GM18526 (cell line): Measurements from ENCODE around the gene NDST1.

Experiments used
- POLR2A ChIP-seq: IDR thresholded peaks from 3 replicates; pipeline ENCODE4 v1.6.1; 2011; ENCODE audit not compliant: insufficient read length; ENCODE audit errors: extremely low read depth

The NDST1 gene

GRCh38 chr5:150507474-150508276, at the start of gene NDST1:
Gene NDST1, plus strand, starts transcription at chr5:150508131. Its CDS starts 13,124 bp downstream, at chr5:150521255.
- TF ChIP-seq POLR2A, result no peak

DNA sequence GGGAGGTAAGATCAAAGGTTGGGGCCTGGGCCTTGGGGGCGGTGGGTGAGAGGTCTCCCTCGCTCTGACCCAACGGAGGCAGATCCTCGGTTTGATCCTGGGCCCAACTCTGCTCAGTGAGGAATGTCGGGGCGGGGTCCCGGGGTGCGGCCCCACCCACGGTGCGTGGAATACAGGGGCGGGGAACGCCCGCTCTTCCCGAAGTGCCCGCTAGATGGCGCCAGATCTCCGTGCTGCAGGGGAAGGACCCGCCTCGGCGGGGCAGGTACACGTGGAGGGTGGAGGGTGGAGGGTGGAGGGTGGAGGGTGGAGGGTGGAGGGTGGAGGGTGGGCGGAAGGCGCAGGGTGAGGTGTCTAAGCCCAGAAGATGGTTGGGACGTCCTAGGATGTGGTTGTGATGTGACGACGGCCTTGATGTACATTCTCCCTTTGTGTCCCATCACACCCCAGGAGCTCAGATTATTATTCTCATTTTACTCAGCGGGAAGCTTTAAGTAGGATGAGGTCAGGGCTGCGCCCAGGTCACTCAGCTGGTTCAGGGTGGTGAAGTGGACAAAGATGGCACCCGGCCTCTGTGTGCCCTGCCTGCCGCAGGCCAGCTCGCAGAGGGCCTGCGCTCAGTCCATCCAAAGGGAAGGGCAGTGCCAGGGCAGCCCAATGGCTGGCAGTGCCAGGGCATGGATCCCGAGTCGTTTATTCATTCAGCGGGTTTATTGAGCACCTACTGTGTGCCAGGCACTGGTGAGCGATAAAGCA, 49.0 kb upstream of the NDST1 start:
- TF ChIP-seq POLR2A, result no peak

DNA sequence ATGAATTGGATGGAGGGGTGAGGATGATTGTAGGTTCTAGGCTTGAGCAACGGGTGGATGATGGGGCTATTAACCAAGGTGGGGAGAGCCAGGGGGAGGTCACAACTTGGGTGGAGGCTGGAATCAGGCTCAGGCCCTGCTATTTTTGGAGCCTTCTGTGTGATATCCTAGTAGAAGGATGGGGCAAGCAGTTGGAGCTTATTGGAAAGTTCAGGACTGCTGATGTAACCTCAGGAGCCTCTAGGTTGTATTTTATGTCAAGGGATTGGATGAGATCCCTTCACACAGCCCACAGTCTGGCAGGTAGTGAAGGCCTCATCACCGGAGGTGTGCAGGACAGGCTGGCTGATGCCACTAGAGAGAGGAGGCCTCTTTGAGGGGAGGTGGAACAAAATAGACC, 47.1 kb upstream of the NDST1 start:
- TF ChIP-seq POLR2A, result no peak

- peak; percentile 21 for TF ChIP-seq POLR2A
These were observed 46.7 kb upstream of the NDST1 start for GRCh38 chr5:150461231-150461630.

DNA sequence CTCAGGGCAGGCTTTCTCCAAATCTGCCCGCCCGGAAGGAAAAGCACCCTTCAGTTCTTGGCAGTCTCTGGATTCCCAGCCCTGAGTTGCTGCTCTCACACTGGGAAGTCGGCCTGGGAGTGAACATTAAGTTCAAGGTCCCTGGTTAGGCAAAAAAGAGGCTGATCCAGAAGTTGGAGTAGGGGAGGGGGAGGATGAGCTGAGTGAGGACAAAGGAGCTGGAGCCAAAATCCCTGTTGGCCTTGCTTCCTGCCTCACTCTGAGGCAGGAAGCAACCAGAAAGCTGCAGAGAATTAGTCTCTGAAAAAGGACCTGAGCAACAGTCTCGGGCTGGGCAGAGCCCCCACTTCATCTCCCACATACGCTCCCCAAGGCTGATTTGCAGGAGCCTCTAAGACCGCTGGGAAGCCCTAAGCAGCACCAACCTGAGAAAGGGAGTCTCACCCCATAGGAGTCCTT, 43.3 kb upstream of the NDST1 start:
- TF ChIP-seq POLR2A, result no peak

- no peak for TF ChIP-seq POLR2A
These were observed 42.0 kb upstream of the NDST1 start for GRCh38 chr5:150465927-150466326.

- no peak for TF ChIP-seq POLR2A
These were observed 39.7 kb upstream of the NDST1 start for GRCh38 chr5:150468206-150468605.

DNA sequence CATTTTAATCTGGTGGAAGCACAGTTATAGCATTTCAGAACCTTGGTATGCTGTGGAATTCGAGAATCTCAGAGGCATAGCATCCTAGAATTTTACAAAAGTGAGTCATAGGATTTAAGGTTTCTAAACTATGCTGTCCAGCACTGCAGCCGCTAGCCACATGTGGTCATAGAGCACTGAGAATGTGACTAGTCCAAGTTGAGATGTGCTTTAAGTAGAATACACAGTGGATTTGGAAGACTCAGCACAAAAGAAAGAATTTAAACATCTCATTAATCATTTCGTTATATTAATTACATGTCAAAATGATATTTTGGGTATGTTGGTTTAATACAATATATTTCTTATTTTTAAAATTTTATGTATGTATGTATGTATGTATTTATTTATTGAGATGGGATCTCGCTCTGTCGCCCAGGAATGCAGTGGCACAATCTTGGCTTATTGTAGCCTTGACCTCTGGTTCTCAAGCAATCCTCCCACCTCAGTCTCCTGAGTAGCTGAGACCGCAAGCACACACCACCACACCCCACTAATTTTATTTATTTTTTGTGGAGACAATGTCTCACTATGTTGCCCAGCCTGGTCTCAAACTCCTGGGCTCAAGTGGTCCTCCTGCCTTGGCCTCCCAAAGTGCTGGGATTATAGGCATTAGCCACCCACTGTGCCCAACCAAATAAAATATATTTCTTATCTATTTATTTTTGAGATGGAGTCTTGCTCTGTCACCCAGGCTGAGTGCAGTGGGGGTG, 38.0 kb upstream of the NDST1 start:
- TF ChIP-seq POLR2A, result no peak

GRCh38 chr5:150473673-150474358, 34.1 kb upstream of the NDST1 start:
- no peak for TF ChIP-seq POLR2A

DNA sequence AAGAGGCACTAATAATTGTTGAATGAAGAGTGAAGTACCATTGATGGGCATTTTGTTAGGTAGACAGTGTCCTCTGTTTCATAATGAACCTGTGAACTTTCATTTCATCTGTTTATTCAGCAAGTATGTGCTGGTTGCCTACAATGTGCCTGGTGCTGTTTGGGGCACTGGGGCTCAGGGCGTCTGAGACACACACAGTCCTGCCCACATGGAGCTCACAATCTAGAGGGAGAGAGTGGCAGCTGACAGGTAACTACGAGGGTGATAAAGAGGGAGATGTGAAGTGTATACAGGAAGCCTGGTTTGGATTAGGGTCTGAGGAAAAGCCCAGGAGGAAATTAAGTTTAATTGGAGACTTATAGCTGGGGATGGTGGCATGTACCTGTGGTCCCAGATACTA, 28.5 kb upstream of the NDST1 start:
- TF ChIP-seq POLR2A, result no peak

GRCh38 chr5:150481708-150481965, 26.3 kb upstream of the NDST1 start:
- TF ChIP-seq POLR2A, result no peak

DNA sequence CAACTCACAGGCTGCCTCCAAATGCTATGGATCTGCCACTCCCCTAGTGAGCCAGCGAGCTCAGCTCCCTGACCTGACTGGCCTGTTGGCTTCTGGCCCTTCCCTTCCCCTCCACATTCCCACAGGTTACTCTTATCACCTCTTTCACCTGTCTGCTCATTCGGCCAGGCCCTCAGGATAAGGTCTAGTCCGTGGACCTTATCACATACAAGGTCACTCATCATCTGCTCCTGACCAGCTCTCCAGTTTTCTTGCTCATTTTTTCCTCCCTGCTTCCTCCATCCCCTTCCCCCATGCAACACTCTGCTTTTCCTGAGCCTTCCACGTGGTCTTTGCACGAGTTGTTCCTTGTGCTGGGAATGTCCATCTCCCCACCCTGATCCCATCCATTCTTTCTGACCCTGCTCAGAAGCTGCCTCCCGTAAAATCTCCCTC, 25.9 kb upstream of the NDST1 start:
- no peak for TF ChIP-seq POLR2A

DNA sequence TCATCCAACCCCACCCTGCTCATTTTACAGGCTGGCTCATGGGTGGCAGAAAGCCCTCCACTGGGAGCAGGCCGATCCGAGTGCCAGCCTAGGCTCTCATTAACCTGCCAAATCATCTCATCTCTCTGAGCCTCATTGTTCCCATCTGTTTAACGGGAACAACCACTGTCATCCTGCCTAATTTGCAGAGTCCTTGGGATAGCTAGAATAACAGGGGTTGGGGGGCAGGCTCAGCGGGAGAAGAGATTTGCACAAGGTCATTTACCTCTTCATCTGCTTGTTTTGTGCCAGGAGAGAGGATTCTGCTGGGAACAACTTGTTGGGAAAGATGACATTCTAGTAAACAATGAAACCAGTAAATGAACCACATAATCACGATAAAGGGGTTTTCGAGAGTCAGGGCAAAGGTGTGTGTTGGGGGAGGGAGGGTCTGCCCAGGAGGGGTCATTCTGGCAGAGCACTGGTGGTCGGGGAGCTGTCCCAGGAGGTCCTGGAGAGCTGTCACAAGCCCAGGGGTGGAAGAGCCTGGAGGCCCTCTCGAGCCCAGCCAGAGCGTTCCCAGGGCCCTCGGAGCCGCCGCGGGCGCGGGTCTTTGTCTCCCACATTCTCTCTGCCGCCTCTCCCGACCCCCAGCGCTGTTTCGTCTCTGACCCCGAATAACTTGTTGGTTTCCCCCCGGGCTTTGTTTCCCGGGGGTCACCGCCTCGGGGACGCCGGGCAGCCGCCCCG, 22.8 kb upstream of the NDST1 start:
- no peak for TF ChIP-seq POLR2A

DNA sequence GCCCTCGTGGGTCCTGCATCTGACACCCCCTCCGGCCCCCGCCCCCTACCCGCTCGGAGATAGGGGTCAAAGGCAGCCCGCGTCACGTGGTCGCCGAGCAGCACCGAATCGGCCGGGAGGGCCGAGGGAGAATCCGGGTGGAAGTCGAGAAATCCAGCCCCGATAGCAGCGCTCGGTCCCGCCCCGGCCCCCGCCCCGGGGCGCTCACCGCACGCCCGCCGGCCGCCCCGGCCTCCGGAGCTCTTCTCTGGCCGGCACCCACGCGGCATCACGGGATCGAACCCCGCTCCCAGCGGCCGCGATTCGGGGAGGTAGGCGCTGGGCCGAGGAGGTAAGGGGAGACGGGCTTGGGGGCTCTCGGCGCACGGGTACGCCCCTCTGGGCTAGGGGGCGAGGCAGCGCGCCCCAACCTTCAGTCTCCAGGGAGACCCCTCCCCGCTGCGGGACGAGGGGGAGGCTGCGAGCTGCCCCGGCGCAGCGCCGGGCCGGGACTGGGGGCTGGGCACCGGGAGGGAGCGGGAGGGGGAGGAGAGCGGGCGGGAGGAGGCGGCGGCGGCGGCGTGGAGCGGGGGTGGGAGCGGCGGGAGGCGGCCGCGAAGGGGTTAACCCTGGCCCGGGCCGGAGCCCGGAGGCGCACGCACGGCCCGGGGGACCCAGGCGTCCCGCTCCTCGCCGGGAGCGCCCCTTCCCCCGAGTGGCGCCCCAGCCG, 22.1 kb upstream of the NDST1 start:
- no peak for TF ChIP-seq POLR2A
